GM18502 (cell line): ENCODE data around the gene PRDM7.
"Not testable (repeated sequence)": the region's sequence is repeated elsewhere in the genome, so short reads cannot be mapped to it uniquely, and the experiment has no call there.

Experiments
- ATAC-seq: cut with Tn5 transposase; IDR thresholded peaks from one replicate; pipeline ENCODE4 v1.9.1; 2021; ENCODE audit warnings: mild to moderate bottlenecking; ENCODE audit not compliant: unreplicated experiment, poor library complexity

Gene PRDM7

DNA sequence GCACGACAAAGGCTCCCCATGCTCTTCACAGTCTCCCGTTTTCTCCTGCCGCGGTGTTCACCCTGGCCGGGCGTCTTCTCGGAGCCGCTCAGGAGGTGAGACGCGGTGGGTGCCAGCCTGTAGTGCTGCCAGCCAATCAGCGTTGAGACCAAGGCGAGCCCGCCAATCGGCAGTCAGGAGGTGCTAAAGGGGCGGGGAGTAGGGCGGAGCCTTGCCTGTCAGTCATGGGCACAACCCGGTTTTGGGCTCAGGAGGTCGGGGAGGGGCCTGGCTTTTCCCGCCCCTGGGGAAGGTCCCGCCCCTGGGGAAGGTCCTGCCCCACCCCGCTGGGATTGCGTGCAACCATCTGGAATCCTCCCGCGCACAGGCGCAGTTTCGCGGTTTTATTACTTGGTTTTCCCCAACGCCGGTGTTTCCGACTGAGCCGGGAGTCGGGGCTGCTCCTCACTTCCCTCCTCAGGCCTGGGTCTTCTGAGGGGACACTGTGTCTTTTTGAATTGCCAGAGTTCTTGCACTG, at the start of gene PRDM7:
PRDM7 (minus strand) TSS at position 92 of the 517 bp plus-strand sequence. CDS start 1,421 bp downstream, outside the sequence.
- ATAC-seq: peak; percentile 97

DNA sequence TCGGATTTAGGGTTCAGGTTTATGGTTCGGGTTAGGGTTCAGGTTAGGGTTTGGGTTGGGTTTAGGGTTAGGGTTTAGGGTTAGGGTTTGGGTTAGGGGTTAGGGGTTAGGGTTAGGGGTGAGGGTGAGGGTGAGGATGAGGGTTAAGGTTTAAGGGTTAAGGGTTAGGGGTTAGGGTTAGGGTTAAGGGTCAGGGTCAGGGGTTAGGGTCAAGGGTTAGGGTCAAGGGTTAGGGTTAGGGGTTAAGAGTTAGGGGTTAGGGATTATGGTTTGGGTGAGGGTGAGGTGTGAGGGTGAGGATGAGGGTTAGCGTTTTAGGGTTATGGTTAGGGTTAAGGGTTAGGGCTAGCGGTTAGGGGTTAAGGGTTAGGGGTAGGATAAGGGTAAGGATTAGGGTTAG, 44.7 kb upstream of the PRDM7 start:
- ATAC-seq: not testable (repeated sequence)

DNA sequence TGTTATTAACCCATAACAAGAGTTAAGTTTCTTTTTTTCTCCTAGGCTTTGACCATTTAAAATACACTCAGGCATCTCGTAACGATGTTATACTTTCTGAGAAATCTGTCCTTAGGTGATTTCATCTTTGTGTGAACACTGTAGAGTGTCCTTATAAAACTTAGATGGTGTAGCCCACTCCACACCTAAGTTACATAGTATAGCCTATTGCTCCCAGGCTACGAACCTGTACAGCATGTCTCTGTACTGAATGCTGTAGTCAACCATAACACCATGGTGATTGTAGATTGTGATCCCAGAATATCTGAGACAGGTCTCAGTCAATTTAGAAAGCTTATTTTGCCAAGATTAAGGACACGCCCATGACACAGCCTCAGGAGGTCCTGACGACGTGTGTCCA, 30.5 kb upstream of the PRDM7 start:
- not testable (repeated sequence) for ATAC-seq

DNA sequence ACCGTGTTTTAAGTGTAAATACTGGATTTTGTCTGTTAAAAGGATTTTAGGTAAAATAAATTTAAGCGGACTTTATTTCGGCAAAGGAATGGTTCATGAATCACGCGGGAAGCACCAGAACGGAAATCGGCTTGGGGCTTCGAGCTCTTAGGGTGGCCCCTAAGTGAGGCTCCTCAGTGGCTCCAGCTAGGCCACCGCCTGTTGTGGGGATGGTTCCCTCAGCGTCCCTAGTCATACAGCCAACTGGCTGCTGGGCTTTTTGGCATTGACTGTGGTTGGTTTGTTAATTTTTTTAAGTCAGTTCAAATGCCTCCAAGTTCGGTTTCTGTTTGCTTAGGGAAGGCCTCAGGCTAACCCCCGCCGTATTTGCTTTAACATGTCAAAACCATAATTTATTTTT, 29.9 kb upstream of the PRDM7 start:
- not testable (repeated sequence) for ATAC-seq

DNA sequence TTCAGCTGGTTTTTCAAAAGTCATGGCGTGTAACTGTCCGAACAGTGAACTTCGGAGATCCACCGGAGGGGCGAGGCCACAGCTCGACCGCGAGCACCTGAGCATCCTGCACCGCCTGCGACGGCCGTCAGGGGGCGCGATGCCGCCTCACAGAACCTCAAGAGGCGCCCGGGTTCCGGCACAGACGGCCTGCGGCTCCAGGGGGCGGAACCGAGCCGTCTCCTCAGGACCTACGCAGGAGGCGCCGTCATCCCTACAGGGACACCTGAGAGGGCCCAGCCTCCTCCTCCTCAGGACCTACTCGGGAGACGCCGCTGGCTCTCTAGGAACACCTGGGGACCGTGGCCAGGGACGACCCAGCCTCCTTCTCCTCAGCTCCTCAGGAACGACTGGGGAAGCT, 29.1 kb upstream of the PRDM7 start:
- ATAC-seq: peak; percentile 77

DNA sequence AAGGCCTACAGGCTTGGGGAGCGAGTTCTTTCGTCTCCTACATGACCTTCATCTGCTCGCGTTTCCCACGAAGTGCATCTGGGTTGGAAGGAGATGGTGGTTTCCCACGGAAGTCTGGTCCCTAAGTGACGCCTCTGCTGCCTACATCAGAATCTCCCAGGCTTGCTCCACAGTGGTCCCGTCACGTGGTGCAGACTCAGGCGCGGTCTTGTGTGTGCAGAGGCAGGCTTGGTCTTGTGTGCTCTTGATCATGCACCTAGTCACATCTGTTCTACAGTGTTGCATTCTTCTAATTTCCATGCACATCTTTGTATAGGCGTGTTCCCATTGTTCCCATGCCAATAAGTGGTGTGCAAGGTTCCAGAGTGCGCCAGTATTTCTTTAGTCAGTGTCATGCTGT, 27.6 kb upstream of the PRDM7 start:
- ATAC-seq: not testable (repeated sequence)

DNA sequence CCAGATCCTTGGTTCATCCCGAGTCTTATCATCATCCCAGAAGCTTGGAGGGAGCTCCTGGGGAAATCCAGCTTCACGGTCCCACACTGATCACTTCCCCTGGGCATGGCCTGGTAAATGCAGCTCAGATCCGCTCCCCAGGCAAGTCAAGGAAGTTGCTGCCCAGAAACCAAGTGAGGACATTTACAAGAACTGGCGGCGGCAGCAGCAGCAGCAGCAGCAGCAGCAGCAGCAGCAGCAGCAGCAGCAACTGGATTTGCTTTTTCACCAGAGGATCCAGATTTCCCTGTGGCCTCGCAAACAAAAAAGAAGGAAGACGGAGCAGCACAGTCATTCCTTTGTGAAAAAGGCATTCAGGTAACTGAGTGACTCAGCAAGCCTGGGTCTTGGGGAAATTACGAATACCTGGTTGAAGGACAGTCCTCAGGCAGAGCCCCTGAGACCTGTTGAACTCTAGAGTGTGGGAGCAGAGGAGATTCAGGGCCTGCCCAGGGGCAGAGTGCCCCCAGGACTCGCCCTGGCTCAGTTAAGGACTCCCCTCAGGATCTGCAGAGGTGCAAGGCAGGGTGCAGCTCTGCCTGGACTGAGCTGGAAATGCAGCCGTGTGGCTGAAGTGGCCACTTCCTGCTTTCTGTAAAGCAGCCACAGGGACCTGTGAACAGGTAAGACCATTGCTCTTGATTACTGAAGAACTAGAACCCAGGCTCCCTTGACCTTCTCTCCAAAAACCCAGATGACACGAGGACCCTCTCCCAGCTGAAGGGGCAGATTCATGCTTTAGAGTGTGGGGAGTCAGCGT, 25.2 kb upstream of the PRDM7 start:
- not testable (repeated sequence) for ATAC-seq

DNA sequence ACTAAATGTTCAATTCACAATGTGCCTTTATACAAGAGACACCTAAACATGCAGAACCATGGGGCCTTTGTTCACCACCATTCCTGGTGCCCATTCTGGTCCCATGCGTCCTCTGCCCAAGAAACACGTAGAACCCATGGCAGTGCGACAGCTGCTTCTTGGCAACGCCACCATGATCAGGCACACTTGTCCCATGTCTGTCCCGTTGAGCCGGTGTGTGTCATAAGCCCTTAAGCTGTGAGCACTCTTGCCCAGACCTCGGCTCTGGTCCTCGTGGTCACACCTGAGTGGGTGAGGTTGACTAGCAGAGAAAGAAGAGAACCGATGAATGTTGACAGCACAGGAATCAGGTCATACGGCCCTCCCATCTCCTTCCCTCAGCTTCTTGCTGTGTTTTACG, 24.2 kb upstream of the PRDM7 start:
- not testable (repeated sequence) for ATAC-seq

DNA sequence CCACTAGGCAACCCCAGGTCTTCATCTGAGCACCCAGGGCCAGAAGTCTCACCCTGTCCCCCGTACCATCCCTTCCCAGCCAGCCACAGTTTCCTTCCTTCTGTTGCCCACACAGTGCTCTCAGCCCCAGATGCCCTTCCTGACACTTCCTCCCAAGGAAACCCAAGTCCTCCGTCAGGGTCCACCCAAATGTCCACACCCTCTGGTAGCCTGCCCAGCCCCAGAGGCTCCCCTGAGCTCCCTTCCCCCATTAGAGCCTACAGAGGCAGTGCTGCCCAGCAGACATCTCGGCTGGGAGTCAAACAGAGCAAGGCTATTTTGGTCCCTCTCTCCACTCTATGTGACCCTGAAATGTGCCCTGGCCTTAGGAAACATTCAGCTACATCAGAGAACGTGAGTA, 23.7 kb upstream of the PRDM7 start:
- not testable (repeated sequence) for ATAC-seq

DNA sequence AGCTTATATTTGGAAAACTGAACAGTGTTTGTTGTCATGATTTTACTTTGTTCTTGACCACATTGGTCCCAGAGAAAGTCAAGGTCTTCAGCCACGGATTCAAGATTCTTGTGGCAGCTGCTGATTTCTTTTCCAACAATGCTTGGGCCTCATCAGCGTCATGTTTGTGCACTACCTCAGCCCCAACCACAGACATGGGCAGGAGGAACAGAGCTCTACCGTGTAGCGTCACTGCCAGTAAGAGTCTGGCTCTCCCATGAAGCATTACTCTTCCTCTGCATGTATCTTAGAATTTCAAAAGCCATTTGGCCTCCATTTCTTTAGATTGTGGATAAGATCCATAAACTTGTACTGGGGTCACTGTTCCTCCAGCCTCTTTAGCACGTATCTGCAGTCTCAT, 23.1 kb upstream of the PRDM7 start:
- ATAC-seq: not testable (repeated sequence)

DNA sequence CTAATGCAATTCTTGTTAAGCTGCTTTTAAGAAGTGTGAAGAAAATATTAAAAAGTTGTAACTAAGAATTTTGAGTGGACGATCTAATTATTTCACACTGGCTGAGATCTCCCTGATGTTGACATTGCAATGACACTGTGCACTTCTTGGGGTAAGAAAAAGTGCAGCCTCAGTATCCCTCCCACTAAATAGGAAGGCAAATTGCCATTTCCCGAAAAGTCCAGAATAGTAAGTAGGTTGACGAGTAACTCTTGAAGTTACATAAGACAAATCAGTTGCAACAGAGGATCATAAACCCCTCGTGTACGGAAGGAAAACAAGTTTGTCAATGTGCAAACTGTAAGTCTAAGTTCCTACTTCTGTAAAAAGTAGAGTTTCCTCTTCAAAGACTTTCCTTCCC, 21.8 kb upstream of the PRDM7 start:
- not testable (repeated sequence) for ATAC-seq

DNA sequence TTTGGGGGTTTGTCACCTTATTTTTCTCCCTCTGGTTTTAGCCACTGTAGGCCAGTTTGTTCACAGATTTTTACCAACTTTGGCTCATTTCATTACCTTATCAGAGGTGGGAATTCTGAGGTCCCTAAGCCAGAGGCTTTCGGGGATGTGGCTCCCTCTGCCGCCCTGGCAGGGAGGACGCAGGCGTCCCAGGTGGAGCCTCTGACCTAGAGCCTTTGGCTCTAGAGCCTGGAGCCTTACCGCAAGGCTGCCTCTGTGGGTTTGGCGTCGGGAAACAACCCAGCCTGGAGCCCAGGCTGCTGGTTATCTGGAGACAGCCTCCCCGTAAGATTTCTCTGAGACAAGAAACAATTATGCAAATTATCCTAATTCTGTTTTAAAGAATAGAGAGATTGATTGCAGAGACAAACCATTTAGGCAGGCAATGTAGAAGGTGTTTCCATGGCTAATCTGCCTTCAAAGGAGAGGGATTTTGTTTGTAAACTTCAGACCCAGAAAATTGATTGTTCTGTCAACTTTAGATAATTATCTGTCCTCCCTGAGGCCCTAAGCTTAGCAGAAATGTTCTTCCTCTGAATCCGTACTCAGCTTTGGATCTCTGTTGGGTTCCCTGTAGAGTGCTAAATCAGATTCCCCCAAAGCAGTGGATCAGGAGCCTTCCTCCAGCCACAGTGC, 20.0 kb upstream of the PRDM7 start:
- ATAC-seq: not testable (repeated sequence)

DNA sequence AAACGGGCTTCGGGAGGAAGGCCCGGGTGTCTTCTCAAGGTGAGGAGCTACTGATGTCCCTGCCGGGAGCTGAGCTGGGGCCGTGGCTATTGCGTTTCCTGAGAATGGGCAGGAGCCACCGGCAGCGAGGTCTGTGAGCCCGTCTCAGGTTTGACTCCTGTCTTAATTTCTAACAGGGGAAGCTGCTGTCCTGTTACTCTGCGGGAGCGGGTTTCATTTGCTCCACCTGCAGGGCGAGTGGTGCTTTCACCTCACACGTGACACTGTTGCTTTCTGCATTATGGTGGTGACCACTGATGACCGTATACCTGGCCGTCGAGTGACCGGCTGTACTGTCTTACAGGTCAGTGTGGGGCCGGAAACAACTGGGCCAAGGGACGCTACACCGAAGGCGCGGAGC, 17.7 kb upstream of the PRDM7 start:
- ATAC-seq: not testable (repeated sequence)

DNA sequence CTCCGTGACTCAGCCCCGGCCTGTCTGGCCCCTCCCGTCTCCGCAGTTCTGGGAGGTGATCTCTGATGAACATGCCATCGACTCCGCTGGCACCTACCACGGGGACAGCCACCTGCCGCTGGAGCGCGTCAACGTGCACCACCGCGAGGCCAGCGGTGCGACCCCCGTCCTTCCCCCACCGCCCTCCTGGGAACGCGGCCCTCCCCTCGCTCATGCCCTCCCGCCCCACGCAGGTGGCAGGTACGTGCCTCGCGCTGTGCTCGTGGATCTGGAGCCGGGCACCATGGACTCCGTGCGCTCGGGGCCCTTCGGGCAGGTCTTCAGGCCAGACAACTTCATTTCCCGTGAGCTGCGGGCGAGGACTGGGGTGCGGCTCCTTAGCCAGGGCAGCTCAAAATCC, 17.2 kb upstream of the PRDM7 start:
- not testable (repeated sequence) for ATAC-seq

DNA sequence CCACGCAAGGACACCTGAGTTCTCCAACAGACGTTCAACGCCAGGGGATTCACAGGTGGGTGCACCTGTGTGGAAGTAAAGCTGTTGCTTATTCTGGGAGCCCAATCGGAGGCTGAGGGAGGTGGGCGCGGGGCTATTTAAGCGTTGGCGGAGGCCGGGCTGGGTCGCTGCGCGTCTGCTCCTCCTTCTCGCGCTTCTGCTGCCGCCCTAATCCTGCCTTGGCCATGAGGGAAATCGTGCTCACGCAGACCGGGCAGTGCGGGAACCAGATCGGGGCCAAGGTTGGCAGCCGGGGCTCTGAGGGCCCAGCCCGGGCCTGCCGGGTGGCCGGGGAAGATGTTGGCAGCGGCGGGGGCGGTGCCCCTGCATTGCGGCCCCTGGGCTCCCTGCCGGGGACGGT, 16.7 kb upstream of the PRDM7 start:
- ATAC-seq: not testable (repeated sequence)

DNA sequence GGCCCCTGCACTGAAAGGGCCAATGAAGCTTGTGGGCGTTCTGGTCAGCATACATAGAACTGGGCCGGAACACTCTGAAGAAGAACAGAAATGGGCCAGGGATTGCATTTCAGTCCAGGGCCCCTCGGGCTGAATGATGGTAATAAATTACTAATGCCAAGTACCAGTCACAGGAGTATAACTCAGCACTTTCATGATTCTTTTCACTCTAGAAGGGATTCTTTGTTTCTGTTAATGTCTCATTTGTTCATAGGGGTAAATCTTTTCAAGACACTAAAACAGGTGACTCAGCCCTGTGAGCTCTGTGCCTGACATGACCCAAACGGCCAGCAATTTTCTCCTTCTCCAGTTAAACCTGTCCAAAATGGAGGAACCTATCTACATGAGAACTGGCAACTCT, 15.7 kb upstream of the PRDM7 start:
- ATAC-seq: not testable (repeated sequence)

DNA sequence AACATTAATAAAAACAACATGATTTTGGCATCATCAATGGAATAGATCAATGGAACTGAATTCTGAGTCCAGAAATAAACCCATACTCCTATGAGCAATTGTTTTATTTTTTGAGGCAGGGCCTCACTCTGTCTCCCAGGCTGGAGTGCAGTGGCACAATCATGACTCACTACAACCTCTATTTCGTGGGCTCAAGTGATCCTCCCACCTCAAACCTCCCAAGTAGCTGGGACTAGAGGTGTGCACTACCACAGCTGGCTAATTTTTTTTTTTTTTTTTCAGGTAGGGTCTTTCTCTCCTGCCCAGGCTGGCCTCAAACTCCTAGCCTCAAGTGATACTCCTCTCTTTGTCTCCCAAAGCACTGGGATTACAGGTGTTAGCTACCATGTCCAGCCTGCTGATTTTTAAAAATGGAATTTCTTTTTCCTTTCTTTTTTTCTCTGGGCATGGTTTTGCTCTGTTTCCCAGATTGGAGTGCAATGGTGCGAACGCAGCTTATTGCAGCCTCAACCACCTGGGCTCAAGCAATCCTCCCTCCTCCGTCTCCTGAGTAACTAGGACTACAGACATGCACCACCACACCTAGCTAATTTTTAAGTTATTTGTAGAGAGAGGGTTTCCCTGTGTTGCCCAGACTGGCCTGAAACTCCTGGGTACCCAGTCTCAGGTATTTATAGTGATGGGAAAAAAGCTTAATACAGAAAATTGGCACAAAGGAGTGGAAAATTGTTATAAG, 7.3 kb upstream of the PRDM7 start:
- ATAC-seq: no peak

DNA sequence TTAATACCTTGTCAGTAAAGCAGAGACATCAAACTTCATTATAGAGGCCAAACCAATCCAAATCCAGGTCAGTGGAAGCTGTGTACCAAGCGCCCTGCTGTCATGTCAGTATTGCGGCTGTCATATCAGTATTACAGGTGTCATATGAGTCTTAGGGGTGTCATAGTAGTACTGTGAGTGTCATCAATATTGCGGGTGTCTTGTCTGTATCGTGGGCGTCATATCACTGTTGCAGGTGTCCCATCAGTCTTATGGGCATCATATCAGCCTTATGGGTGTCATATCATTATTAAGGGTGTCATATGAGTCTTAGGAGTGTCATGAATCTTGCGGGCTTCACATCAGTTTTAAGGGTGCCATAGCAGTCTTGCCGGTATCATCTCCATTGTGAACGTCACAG, 6.0 kb upstream of the PRDM7 start:
- no peak for ATAC-seq

DNA sequence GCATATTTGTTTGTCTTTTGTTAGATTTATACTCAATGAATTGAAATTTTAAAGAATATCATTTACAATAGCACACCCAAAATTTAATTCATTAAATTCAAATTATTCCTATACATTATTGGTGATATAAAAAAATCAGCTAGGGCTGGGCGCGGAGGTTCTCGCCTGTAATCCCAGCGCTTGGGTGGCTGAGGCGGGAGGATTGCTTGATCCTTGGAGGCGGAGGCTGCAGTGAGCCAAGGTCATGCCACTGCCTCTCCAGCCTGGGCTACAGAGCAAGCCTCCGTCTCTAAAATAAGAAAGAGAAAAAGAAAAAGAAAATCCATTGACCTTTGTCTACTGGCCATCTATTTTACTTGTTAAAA, 4.5 kb upstream of the PRDM7 start:
- ATAC-seq: no peak

DNA sequence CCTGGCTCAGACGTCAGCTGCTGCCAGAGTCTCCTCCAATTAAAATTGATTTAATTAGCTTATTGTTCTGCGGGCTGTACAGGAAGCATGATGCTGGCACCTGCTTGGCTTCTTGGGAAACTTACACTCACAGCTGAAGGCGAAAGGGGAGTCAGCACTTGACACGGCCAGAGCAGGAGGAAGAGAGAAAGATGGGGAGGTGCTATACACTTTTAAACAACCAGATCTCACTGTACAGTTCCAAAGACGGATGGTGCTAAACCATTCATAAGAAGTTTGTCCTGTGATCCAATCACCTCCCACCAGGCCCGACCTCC, 1.4 kb upstream of the PRDM7 start:
- ATAC-seq: no peak
